AML-193 (cell line): Measurements from ENCODE around the gene CDH4.
"Not testable (repeated sequence)": the region's sequence is repeated elsewhere in the genome, so short reads cannot be mapped to it uniquely, and the experiment has no call there.

Source experiments
- DNase-seq, 2 experiments: peaks; one replicate each; lab custom pipeline; 2025; lab: John Stamatoyannopoulos, UW

CDH4 gene

GRCh38 chr20:61419010-61419409 lies 166.9 kb downstream of the CDH4 start:
- no peak for DNase-seq

DNA sequence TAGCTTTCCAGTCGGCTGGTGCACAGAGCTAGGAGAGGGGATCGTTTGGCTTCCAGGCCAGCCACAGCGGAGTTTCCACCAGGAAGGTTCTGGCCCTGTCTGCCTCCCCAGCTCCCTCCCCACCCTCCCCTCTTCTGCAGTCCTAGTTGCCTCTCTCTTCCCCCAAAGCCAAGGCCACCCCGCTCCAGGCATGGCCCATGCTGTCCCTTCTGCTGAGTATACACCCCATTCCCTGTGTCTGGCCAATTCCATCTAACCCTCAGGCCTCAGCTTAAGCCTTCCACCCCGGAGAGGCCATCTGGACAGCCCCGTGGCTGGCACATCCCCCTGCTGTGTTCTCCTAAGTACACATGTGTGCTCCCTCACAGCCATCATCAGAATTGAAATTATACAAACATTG lies 167.4 kb downstream of the CDH4 start:
- no peak for DNase-seq

DNA sequence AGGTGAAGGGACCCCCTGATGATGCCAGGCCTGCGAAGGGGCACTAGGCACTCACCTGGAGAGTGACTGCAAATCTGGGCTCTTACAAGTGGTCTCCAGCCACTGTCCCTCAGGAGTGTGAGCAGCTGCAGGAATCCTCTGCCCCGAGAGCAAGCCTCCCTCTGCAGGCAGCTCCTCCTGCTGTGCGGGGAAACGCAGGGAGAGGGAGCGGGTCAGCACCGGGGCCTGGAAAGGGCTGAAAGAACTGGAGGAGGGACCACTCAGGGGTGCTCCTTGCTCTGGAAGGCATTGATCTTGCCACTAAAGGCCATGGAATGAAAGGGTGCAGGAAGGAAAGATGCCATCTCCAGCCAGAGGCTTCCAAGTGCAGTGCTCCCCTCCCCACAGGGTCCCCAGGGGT lies 168.0 kb downstream of the CDH4 start:
- no peak for DNase-seq

GRCh38 chr20:61420781-61421180 lies 168.7 kb downstream of the CDH4 start:
- no peak for DNase-seq

DNA sequence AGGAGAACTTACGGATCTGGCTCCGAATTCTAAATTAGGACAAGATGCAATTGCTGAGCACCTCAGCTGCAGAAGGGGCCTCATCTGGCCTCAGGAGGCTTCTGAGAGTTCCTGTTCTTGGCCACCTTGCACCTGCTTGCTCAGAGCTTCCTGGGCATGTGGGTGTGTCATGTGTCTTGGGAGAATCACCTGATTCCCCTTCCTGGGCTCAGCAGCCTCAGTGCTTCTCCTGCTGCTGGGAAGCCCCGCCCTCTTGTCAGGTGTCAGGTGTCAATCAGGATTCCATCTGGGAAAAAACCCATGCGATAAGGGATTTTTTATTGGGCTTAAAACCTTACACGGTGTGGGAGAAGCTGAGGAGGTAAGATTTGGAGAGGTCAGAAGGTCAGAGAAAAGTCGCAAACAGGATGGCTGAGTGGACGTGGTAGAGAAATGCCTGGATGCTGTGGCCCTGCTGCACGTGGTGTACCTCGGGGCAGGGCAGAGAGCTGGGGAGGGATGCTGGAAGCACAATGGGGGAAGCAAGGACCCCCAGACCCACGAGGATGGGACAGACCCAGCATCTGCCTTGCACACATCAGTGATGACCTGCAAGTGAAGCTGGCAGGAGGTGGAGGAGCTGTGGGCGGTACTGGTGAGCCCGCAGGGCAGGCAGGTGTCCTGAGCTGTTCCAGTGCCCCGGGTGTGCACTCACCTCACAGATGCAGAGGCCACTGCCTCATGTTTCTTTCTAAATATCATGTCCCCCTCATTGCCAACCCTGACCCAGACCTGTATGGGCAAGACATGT lies 170.8 kb downstream of the CDH4 start:
- no peak for DNase-seq

- no peak for DNase-seq
Observed at GRCh38 chr20:61424011-61424627, 172.1 kb downstream of the CDH4 start.

GRCh38 chr20:61424628-61425420 lies 172.8 kb downstream of the CDH4 start:
- no peak for DNase-seq

- not testable (repeated sequence) for DNase-seq
Observed at GRCh38 chr20:61425541-61425991, 173.5 kb downstream of the CDH4 start.

DNA sequence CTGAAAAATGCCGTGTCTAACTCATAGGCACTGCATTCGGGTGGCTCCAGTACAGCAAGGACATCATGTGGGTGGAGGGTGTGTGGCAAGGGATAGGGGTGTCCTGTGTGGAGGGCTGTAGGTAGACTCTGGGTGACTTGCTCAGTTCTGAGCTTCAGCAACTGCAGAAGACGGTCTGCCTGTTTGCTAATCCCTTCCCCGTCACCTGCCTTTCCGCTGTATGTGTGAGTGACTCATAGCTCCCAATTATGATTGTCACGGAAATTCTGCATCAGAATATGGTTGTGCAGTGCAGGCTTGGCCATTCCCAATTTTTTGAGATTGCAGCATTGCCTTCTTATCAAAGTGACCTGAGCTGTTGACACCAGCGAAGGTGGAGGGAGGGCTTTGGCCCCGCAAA lies 174.3 kb downstream of the CDH4 start:
- no peak for DNase-seq

DNA sequence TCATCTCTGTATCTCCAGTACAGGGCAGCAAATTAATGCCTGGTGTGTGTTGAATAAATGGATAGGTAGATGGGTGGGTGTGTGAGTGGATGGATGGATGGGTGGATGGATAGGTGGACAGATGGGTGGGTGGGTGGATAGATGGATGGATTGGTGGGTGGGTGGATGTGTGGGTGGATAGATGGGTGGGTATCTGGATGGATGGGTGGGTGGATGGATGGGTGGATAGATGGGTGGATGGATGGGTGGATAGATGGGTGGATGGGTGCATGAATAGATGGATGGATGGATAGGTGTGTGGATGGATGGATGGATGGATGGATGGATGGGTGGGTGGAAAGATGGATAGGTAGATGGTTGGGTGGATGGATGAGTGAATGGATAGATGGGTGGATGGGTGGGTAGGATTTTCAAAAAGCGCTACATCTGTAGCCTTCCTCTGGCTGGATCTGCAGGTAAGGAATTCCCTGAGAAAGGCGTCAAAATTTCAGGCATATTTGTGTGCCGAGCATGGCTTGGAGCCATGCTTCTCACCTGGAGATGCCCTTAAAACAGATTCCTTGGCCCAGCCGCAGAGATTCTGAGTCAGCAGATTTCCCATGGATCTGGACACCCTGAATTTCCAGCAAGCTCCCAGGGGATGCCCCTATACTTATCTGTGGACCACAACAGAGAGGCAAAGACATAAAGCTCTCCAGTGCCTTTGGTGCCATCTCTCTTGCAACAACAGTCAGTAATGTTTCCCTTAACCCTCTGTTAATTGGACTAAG lies 177.6 kb downstream of the CDH4 start:
- DNase-seq = no peak

DNA sequence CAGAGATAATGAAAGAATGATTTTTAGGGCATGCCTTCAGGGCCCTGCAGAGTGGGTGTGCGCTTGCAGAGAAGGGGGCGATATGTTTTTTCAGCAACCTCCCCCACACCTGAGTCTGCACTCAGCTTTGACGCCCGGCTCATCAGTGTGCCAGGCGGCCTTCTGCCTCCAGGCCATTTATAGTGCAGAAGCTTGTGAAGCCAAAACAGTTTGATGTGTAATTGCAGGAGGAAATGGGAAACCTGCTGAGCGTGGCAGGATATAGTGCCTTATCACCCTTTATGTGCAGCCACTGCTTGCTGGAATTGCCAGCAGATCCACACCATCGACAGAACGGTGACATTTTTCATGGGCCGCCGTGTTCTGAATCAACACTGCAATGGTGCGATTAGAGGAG lies 178.2 kb downstream of the CDH4 start:
- no peak for DNase-seq

DNA sequence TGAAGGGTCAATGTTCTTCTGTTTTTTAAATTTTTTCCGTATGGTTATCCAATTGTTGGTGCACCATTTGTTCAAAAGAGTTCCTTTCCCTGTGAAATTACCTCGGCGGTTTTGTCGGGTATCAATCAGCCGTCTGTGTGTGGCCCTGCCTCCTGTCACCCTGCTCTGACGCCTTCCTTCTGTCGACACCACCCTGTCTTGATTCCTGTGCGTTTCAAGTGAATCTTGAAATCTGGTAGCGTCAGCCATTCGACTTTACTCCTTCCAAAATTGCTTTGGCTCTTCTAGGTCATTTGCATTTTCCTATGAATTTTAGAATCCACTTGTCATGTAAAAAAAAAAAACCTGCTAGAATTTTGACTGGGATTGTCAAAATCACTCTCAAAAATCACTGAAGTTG lies 181.1 kb downstream of the CDH4 start:
- DNase-seq = no peak

DNA sequence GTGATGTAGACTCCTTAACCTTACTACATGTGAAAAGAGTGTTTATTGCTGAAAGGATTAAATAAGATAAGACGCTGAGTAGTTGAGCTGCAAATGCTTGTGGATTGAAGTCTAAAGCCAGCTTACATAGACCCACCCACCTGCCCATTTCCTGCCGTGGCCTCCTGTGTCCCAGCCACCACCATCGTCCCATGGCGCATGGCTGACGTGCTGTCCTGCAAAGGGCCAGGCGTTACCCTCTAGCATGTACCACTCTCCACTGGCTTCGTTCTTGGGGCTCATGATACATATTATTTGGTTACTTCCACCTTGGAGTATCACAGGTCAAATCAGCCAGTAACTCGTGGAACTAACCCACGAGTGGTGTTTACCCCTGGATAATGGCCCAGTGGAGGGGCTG lies 181.8 kb downstream of the CDH4 start:
- DNase-seq = no peak

GRCh38 chr20:61434341-61434781 lies 182.3 kb downstream of the CDH4 start:
- no peak for DNase-seq

GRCh38 chr20:61435184-61435822 lies 183.2 kb downstream of the CDH4 start:
- no peak for DNase-seq

DNA sequence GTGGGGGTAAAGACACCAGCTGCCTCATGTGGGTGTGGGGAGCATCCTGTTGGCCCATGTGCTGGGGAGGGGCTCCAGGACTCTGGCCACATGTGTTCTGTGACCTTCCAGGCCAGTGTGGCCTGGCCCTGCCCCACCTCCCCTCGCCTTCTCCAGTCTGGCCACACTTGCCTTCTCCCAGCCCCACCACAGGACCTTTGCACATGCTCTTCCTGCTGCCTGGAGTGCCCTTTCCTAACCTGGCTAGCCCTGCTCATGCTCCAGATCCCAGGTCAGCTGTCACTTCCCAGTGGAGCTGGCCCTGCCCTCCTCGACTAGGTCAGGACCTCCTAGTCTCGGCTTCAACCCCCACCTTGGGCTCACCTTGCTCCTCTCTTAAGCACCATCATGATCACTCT lies 183.8 kb downstream of the CDH4 start:
- no peak for DNase-seq

DNA sequence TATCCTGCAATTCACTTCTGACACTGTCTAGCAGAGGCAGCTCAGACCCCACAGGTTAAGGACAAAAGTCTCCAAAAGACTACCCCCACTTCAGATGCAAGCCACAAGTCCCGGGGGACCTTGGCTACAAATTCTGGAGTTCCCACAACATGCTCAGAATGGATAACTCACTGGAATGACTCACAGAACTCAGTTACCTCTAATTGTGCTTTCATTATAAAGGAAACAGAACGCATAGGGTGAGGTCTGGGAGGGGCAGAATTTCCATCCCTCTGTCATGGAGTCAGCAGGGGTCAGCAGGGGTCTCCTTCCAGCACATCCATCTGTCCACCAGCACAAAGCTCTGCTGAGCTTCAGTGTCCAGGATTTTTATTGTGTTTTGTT lies 184.2 kb downstream of the CDH4 start:
- no peak for DNase-seq

GRCh38 chr20:61436667-61437279 lies 184.7 kb downstream of the CDH4 start:
- no peak for DNase-seq

DNA sequence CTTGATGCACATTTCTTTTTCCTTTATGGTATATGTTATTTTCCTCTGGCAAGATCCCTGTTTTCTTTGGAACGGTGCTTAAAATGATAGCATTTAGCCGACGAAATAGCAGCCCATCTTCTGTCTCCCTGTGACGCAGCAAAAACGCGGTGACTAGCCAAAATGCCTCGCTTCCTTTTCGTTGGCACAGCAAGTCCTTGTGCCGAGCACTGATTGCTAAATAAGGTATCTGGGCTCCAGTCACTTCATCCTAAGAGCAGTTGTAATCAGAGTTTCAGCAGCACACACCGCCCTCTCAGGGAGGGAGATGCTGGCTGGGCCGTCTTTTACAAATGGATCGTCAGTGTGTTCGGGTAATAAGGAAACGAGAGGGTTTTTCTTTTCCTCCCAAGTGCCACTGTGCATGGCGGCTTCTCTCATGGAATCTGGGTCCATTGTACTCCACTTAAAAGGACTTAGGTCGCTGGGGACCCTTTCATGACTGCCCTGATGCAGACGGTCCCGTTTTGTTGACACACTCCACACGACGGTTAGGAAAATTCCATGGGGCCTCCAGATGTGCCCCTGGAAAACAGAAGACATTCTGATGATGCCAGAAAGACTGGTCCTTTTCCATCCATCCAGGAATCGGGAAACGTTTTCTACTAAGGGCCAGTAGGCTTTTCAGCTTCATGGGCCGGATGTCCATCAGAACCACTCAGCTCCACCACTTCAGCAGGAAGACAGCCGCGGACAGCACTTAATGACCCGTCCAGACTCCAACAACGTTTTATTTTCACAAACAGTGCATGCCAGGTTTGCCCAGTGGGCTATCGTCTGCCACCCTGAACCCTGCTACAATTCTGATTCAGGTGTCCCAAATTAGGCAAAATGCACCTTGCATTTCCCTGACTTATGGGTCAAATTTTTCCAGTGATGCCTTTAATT lies 185.5 kb downstream of the CDH4 start:
- DNase-seq = no peak

DNA sequence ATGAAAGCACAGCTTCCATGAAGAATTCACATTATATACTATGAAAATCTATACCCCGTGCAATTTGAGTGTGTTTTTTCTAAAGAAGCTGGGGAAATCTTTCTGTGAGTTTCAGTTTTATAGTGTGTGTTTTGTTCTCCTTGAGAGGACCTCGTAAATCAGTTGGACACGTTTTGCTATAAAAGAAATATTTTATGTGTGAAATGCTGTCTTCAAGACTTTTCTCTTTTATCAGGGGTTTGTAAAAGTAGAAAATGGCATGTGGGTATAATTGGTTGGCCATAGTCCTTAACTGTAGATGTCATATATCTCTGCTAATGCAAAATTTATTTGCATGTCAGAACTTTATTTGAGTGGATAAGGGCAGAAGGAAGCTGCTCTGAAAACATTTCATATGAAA lies 186.2 kb downstream of the CDH4 start:
- no peak for DNase-seq
